Activated CD4-positive, alpha-beta T cell treated with anti-CD3 and anti-CD28 coated beads, Interleukin-2, amount 10 ng/mL, durations not matched to agents 7 days and 5 days (primary cell): ENCODE data around the gene TGM2. TPM values are rescaled to one million over a fixed set of nuclear protein-coding genes. Genes with fewer than 3 reads are reported as not detected.

Experiments used
- CTCF ChIA-PET: fragments of 350-600 bp; sonication (Branson Sonifier 250); formaldehyde crosslinking; loops from one replicate; lab custom pipeline; 2021; ENCODE audit warnings: antibody characterized with exemption; lab: Charles Lee
- POLR2A ChIA-PET: fragments of 350-600 bp; sonication (Branson Sonifier 250); formaldehyde crosslinking; loops from one replicate; lab custom pipeline; 2021; ENCODE audit warnings: antibody characterized with exemption; lab: Charles Lee
- DNase-seq: peaks from one replicate; pipeline ENCODE4 v3.0.0-alpha.2; 2020
- H3K27ac Mint-ChIP-seq: one replicate; pipeline ENCODE4 v1.8.0; 2021; ENCODE audit warnings: mild to moderate bottlenecking, moderate library complexity, mixed read lengths
- H3K27me3 Mint-ChIP-seq: one replicate; pipeline ENCODE4 v1.8.0; 2021; ENCODE audit warnings: mixed read lengths
- H3K36me3 Mint-ChIP-seq: one replicate; pipeline ENCODE4 v1.8.0; 2021; ENCODE audit warnings: low read depth, mixed read lengths
- H3K4me1 Mint-ChIP-seq: one replicate; pipeline ENCODE4 v1.8.0; 2021; ENCODE audit warnings: mixed read lengths
- H3K4me3 Mint-ChIP-seq: one replicate; pipeline ENCODE4 v1.8.0; 2021; ENCODE audit warnings: mild to moderate bottlenecking, moderate library complexity, mixed read lengths
- H3K9me3 Mint-ChIP-seq: one replicate; pipeline ENCODE4 v1.8.0; 2021; ENCODE audit warnings: mixed read lengths
- total RNA-seq, 2 experiments: library from RNA; stranded (reverse); gene quantifications; one replicate each; pipeline ENCODE4 v1.2.3, GENCODE V29; 2021

Gene TGM2
- total RNA-seq, 2 experiments from 2014 or later: 0.07 to 0.21 TPM

GRCh38 chr20:38205001-38205400, 39.9 kb upstream of the TGM2 start:
- H3K27me3 Mint-ChIP-seq: peaks cover 37% of the 10 kb centered on the region
- H3K27ac Mint-ChIP-seq: no peak overlapping the region
- no peak overlapping the region for H3K4me3 Mint-ChIP-seq
- no peaks in the 10 kb centered on the region for H3K4me1 Mint-ChIP-seq
- no peak for DNase-seq
- H3K9me3 Mint-ChIP-seq: no peaks in the 10 kb centered on the region
- CTCF ChIA-PET: no interaction called here
- POLR2A ChIA-PET: no interaction called here
- H3K36me3 Mint-ChIP-seq: no peaks in the 10 kb centered on the region

- H3K36me3 Mint-ChIP-seq: no peaks in the 10 kb centered on the region
- H3K9me3 Mint-ChIP-seq: no peaks in the 10 kb centered on the region
- H3K4me3 Mint-ChIP-seq: no peak overlapping the region
- H3K27ac Mint-ChIP-seq: no peak overlapping the region
- peaks cover 37% of the 10 kb centered on the region for H3K27me3 Mint-ChIP-seq
- no peak for DNase-seq
- ChIA-PET CTCF (no interaction called here), POLR2A (no interaction called here)
- no peaks in the 10 kb centered on the region for H3K4me1 Mint-ChIP-seq
Observed at GRCh38 chr20:38203981-38204357, 38.9 kb upstream of the TGM2 start.

- no peak overlapping the region for H3K4me3 Mint-ChIP-seq
- H3K4me1 Mint-ChIP-seq: no peaks in the 10 kb centered on the region
- no peak for DNase-seq
- no peak overlapping the region for H3K27ac Mint-ChIP-seq
- peaks cover 34% of the 10 kb centered on the region for H3K27me3 Mint-ChIP-seq
- H3K9me3 Mint-ChIP-seq: no peaks in the 10 kb centered on the region
- ChIA-PET CTCF (no interaction called here), POLR2A (no interaction called here)
- H3K36me3 Mint-ChIP-seq: no peaks in the 10 kb centered on the region
Observed at GRCh38 chr20:38203337-38203980, 38.4 kb upstream of the TGM2 start.

- Mint-ChIP-seq H3K27ac (no peak overlapping the region), H3K36me3 (no peaks in the 10 kb centered on the region), H3K4me3 (no peak overlapping the region), H3K4me1 (no peaks in the 10 kb centered on the region), H3K9me3 (no peaks in the 10 kb centered on the region), H3K27me3 (peaks cover 33% of the 10 kb centered on the region)
- POLR2A ChIA-PET: no interaction called here
- no peak for DNase-seq
- CTCF ChIA-PET: no interaction called here
Observed at GRCh38 chr20:38202982-38203293, 37.9 kb upstream of the TGM2 start.

- no peak overlapping the region for H3K4me3 Mint-ChIP-seq
- H3K4me1 Mint-ChIP-seq: no peaks in the 10 kb centered on the region
- CTCF ChIA-PET: interaction anchor here (1.3 to 1.4 kb wide), 2 partner anchors 13 to 14 kb away, joined by 3 to 4 read pairs; no protein-coding TSS in a partner anchor
- no peaks in the 10 kb centered on the region for H3K36me3 Mint-ChIP-seq
- peaks cover 30% of the 10 kb centered on the region for H3K27me3 Mint-ChIP-seq
- POLR2A ChIA-PET: no interaction called here
- H3K9me3 Mint-ChIP-seq: no peaks in the 10 kb centered on the region
- no peak overlapping the region for H3K27ac Mint-ChIP-seq
- DNase-seq: no peak
Observed at GRCh38 chr20:38202153-38202981, 37.3 kb upstream of the TGM2 start.

GRCh38 chr20:38201356-38201755, 36.3 kb upstream of the TGM2 start:
- H3K9me3 Mint-ChIP-seq: no peaks in the 10 kb centered on the region
- DNase-seq: no peak
- CTCF ChIA-PET: interaction anchor here (1.0 to 1.4 kb wide), 3 partner anchors 13 to 20 kb away, joined by 3 to 4 read pairs (median 3); no protein-coding TSS in a partner anchor
- no peaks in the 10 kb centered on the region for H3K4me1 Mint-ChIP-seq
- no peaks in the 10 kb centered on the region for H3K36me3 Mint-ChIP-seq
- peaks cover 23% of the 10 kb centered on the region for H3K27me3 Mint-ChIP-seq
- H3K4me3 Mint-ChIP-seq: no peak overlapping the region
- POLR2A ChIA-PET: no interaction called here
- no peak overlapping the region for H3K27ac Mint-ChIP-seq

GRCh38 chr20:38200646-38201045, 35.6 kb upstream of the TGM2 start:
- POLR2A ChIA-PET: no interaction called here
- CTCF ChIA-PET: interaction anchor here (1.0 kb wide), 1 partner anchor 20 kb away, joined by 3 read pairs; no protein-coding TSS in a partner anchor
- no peaks in the 10 kb centered on the region for H3K36me3 Mint-ChIP-seq

GRCh38 chr20:38199501-38200390, 34.7 kb upstream of the TGM2 start:
- no peak for DNase-seq
- Mint-ChIP-seq H3K27me3 (peaks cover 14% of the 10 kb centered on the region), H3K27ac (no peak overlapping the region), H3K4me1 (no peaks in the 10 kb centered on the region), H3K4me3 (no peak overlapping the region), H3K36me3 (no peaks in the 10 kb centered on the region), H3K9me3 (no peaks in the 10 kb centered on the region)
- ChIA-PET POLR2A (no interaction called here), CTCF (interaction anchor here (0.6 to 1.5 kb wide), 2 partner anchors 22 to 156 kb away, joined by 4 read pairs; no protein-coding TSS in a partner anchor)

More at GRCh38 chr20:38200646-38201045, 35.6 kb upstream of the TGM2 start:
- H3K4me3 Mint-ChIP-seq: no peak overlapping the region
- no peaks in the 10 kb centered on the region for H3K9me3 Mint-ChIP-seq
- no peak overlapping the region for H3K27ac Mint-ChIP-seq
- H3K27me3 Mint-ChIP-seq: peaks cover 20% of the 10 kb centered on the region
- no peaks in the 10 kb centered on the region for H3K4me1 Mint-ChIP-seq
- no peak for DNase-seq

- Mint-ChIP-seq H3K4me3 (no peak overlapping the region), H3K27me3 (peaks cover 3% of the 10 kb centered on the region), H3K4me1 (no peaks in the 10 kb centered on the region), H3K9me3 (no peaks in the 10 kb centered on the region), H3K36me3 (no peaks in the 10 kb centered on the region), H3K27ac (no peak overlapping the region)
- POLR2A ChIA-PET: no interaction called here
- CTCF ChIA-PET: interaction anchor here (1.5 kb wide), 1 partner anchor 23 kb away, joined by 4 read pairs; no protein-coding TSS in a partner anchor
- DNase-seq: no peak
Observed at GRCh38 chr20:38198238-38198861, 33.3 kb upstream of the TGM2 start.

- H3K9me3 Mint-ChIP-seq: no peaks in the 10 kb centered on the region
- H3K27me3 Mint-ChIP-seq: no peaks in the 10 kb centered on the region
- H3K4me1 Mint-ChIP-seq: no peaks in the 10 kb centered on the region
- H3K27ac Mint-ChIP-seq: no peak overlapping the region
- DNase-seq: no peak
- CTCF ChIA-PET: no interaction called here
- H3K4me3 Mint-ChIP-seq: no peak overlapping the region
- no peaks in the 10 kb centered on the region for H3K36me3 Mint-ChIP-seq
- POLR2A ChIA-PET: interaction anchor here (0.6 kb wide), 1 partner anchor 167 kb away, joined by 3 read pairs; no protein-coding TSS in a partner anchor
Observed at GRCh38 chr20:38197619-38198018, 32.5 kb upstream of the TGM2 start.

- POLR2A ChIA-PET: interaction anchor here (0.6 kb wide), 1 partner anchor 166 kb away, joined by 3 read pairs; no protein-coding TSS in a partner anchor
- Mint-ChIP-seq H3K36me3 (no peaks in the 10 kb centered on the region), H3K9me3 (no peaks in the 10 kb centered on the region), H3K27ac (no peak overlapping the region), H3K4me1 (no peaks in the 10 kb centered on the region), H3K27me3 (no peaks in the 10 kb centered on the region), H3K4me3 (no peak overlapping the region)
- DNase-seq: no peak
- CTCF ChIA-PET: interaction anchor here (1.5 kb wide), 1 partner anchor 15 kb away, joined by 5 read pairs; no protein-coding TSS in a partner anchor
Observed at GRCh38 chr20:38197217-38197616, 32.1 kb upstream of the TGM2 start.

GRCh38 chr20:38196592-38196991, 31.5 kb upstream of the TGM2 start:
- Mint-ChIP-seq H3K27ac (no peak overlapping the region), H3K9me3 (no peaks in the 10 kb centered on the region), H3K4me3 (no peak overlapping the region), H3K36me3 (no peaks in the 10 kb centered on the region), H3K27me3 (peaks cover under 1% of the 10 kb centered on the region), H3K4me1 (no peaks in the 10 kb centered on the region)
- ChIA-PET POLR2A (no interaction called here), CTCF (interaction anchor here (0.9 to 1.5 kb wide), 2 partner anchors 16 to 21 kb away, joined by 3 to 5 read pairs; no protein-coding TSS in a partner anchor)
- no peak for DNase-seq
